Frontal cortex (tissue), 4 donors: ENCODE data around the gene CERS1. TPM values are rescaled to one million over a fixed set of nuclear protein-coding genes. Genes with fewer than 3 reads are reported as not detected.

Source experiments
- DNase-seq, 2 donors: peaks; one replicate each; pipeline ENCODE4 v3.0.0; 2012; ENCODE audit warnings: low spot score in 2 of 2
- FAIRE-seq: peaks from 2 replicates; lab custom pipeline; 2012; peaks lifted over from hg19 to GRCh38; lab: Jason Lieb, UNC
- total RNA-seq: library from RNA; depleted of rRNA; stranded (reverse); fragments of >200 nt; gene quantifications from one replicate; pipeline ENCODE4 v1.2.3, GENCODE V29; 2014
- donor health status: control.
- donor health status: control.
- donor health status: control.

Gene CERS1
- total RNA-seq, 1 donor from 2014 or later, result 21.2 TPM

DNA sequence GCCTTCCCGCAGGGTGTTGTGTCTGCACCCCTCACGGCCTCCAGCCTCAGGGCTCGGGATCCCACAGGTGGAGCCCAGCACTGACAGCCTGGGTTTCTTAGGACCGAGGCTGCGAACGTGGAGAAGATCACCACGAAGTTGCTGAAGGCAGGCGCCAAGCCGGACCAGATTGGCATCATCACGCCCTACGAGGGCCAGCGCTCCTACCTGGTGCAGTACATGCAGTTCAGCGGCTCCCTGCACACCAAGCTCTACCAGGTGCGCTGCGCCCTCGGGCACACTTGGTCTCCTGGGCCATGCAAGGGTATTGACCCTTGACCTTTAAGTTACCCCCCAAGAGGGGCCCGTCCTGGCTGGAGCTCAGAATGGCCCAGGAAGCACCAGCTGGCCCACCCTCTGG is 35.2 kb downstream of the CERS1 start:
- no peak for DNase-seq

DNA sequence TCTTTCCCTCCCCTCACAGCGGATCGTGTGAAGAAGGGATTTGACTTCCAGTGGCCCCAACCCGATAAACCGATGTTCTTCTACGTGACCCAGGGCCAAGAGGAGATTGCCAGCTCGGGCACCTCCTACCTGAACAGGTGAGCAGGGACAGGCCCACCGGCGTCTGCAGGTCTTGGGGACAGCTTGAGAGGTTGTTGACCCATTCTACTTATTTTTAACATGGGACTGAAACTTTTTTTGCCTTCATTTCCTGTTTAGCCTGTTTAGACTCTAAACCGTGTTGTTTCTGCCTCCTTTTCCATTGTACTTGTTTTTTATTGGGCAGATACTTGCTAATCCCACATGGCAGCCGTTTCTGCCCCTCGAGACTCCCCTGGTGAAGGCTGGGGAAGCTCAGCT is 35.7 kb downstream of the CERS1 start:
- FAIRE-seq, result no peak
- DNase-seq, result no peak

More for the DNA sequence above, 35.2 kb downstream of the CERS1 start:
- no peak for FAIRE-seq

DNA sequence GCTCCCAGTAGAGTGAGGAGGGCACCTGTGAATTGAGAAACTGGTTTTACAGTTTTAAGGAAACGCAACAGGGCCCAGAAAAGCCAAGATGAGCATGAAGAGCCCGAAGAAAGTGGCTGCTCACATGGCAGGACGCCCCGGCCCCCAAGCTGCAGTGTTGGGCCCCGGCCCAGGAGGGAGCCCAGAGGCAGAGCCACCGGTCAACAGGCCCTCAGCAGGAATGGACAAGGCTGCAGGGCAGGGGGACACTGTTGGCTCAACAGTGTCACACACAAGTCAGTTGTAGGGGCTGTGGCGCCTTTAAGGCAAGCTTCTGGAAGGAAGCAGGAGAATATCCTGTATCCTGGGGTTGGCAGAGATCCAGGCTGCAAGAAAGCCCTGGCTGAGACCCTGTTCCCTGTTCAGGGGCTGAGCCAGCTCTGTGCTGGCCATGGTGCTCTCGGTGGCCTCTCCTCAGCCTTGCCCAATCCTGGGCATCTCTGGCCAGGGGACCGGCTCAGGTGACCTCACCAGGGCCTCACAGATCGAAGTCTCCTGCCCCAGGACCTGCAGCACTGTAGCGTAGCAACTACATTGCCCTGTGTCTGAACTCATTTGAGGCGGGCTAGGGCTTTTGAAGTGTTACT is 36.2 kb downstream of the CERS1 start:
- DNase-seq, result no peak
- FAIRE-seq, result no peak

DNA sequence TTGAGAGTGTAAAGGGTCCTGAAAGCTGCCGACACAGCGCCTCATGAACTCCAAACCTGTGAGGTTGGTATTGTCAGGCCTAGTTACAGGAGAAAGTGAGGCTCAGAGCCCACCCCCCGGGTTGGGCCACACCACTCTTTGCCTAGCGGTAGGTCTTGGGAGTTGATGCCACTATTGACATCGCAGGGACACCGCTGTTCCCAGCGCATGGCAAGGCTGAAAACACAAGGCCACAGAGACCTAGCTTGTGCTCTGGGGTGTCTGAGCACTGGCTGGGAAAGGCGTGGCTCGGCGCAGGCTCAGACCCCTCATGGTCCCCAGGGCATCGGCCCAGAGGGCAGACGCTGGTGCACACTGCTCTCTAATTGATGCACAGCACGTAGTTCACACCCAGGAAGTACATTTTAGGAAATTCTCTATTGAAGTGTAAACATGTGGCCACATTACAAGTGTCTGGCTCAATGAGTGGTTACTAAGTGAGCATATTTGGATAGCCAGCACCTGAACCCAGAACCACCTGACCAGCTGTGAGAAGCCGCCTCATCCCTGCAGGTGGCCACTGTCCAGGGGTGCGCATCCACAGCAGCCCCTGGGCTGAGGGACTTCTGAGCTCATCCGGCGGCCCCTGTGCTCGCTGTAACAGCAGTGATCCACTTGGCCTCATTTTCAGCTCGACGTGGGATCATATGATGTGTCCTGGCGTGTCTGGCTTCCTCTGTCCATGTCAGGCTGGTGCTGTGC is 36.9 kb downstream of the CERS1 start:
- FAIRE-seq, result no peak

DNA sequence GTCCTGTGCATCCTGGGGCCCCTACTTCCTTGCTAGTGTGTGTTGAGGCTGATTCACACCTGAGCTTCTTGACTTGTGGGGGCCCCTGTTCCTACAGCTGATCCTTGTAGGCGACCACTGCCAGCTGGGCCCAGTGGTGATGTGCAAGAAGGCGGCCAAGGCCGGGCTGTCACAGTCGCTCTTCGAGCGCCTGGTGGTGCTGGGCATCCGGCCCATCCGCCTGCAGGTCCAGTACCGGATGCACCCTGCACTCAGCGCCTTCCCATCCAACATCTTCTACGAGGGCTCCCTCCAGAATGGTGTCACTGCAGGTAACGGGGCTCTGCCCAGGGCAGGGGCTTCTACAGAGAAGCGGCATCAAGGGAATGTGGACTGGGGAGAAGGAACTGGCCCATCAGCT is 38.7 kb downstream of the CERS1 start:
- FAIRE-seq, result no peak
- no peak for DNase-seq

More for the DNA sequence above, 36.9 kb downstream of the CERS1 start:
- no peak for DNase-seq

DNA sequence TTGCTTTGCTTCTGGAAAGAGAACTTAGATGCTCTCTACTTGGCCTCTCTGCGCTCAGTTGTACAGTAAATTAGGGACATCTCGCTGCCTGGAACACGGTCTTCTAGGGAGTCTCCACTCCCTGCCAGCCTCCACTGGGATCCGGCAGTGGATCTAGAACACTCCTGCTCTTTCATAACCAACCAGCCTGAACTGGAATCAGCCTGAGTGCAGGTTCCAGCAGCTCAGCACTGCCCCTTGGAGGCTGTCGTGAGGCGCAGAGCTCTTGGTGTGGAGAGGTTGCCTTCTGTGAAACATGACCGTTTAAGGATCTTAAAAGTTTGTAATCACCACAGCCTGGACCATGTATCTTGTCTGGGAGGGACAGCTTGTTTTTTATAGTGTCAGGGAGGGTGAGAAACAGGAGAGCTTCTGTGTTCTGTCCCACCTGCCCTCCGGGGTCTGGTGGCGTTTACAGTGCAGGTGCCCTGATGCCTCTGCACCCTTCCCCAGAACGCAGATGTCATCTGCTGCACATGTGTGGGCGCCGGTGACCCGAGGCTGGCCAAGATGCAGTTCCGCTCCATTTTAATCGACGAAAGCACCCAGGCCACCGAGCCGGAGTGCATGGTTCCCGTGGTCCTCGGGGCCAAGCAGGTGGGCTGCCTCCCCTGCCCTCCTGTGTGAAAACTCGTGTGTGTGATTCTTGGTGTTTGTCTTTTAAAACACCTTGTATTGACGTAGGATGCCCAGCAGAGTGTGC is 39.4 kb downstream of the CERS1 start:
- DNase-seq (peak; percentile 82 to 86), FAIRE-seq (no peak)

DNA sequence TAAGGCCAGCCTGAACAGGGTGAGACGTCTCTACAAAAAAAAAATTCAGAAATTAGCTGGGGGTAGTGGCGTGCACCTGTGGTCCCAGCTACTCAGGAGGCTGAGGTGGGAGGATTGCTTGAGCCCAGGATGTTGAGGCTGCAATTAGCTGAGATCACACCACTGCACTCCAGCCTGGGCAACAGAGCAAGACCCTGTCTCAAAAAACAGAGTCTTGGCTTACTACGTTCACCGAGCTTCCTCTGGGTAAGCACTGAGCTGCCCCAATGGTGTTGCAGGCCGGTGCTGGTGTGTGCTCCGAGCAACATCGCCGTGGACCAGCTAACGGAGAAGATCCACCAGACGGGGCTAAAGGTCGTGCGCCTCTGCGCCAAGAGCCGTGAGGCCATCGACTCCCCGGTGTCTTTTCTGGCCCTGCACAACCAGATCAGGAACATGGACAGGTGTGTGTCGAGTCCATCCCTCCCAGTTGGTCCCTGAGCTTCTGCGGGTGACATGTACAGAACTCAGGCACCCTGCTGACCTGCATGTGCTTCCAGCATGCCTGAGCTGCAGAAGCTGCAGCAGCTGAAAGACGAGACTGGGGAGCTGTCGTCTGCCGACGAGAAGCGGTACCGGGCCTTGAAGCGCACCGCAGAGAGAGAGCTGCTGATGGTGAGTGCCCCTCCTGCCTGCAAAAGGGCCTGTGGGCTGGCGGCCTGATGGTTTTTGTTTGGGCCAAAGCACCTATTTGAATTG is 40.1 kb downstream of the CERS1 start:
- DNase-seq (no peak), FAIRE-seq (no peak)

DNA sequence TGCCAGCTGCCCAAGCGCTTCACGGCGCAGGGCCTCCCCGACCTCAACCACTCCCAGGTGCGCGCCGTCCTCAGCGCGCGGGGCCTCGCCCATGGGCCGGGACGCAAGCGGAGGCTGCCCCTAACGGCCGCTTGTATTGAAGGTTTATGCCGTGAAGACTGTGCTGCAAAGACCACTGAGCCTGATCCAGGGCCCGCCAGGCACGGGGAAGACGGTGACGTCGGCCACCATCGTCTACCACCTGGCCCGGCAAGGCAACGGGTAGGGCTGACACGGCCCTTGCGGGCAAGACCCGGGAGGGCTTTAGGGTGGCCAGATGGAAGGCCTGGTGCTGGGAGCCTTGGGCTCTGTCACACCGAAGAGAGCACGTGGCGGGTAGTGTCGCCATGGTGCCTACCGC is 41.0 kb downstream of the CERS1 start:
- FAIRE-seq (no peak), DNase-seq (no peak)

DNA sequence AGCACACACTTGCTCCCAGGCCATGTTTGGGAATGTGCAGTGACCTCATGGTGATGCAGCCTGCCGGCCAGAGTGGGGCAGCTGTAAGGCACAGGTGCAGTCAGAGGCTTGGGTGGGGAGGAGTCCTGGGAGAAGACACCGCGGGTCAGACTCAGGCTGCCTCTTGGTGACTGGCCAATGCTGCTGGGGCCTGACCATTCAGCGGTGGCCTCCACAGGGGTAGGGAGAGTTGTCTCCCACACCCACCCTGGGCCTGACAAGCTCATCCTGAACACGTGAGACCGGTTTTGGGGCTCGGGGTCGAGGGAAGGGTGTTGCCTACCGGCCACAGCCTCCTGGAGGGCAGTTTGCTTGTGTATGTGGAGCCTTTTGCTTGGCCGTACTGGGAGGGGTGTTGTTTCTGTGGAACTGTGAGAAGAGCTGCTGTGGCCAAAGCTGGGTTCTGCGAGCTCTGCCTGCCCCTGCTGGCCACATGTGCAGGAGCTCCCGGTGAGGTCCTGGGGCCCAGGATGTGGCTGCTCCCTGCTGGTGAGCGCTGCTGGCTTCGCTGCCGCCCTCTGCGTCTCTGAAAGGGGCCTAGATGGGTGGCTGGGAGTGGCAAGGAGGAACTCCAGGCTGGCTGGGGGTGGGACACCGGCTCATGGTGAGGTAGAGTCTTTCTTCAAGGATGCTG is 42.1 kb downstream of the CERS1 start:
- no peak for FAIRE-seq
- DNase-seq, result no peak

DNA sequence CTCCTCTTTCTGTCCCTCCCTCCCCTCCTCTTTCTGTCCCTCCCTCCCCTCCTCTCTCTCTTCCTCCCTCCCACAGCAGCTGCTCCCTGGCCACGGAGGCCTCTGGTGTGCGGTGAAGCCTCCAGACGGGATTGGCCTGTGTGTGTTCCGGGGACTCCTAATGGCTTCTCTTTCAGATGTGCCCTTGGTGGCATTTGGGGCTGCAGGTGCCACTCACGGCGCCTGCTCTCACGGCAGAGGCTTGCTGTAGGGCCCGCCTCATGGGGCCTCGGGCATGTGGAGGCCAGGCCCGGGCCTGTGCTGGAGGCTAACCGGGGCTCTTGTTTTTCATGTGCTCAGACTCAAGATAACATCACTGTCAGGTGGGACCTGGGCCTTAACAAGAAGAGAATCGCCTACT is 43.3 kb downstream of the CERS1 start:
- DNase-seq, result no peak
- FAIRE-seq, result no peak

DNA sequence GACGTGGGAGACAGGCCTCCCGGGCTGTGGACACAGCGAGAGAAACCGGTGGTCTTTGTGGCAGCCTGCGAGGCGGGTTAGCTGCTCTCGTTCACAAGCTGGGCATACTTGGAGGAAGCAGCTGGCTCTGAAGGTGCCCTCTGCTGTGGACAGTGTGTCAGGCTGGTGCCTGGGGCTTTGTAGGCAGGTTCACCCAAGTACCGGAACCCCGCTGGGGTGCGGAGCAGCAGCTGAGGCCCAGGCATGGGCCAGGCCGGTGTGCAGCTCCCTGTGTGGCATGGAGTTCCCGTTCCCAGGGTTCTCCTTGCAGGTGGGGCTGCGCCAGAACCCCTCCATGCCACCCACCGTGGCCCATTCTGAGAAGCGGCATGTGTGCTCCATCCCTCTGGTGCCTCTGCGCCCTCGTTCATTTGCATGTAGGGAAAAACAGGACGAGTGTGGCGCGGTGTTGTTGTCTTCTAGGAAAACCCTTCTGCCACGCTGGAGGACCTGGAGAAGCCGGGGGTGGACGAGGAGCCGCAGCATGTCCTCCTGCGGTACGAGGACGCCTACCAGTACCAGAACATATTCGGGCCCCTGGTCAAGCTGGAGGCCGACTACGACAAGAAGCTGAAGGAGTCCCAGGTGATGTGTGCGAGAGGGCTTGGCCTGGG is 44.2 kb downstream of the CERS1 start:
- FAIRE-seq (no peak), DNase-seq (no peak)

DNA sequence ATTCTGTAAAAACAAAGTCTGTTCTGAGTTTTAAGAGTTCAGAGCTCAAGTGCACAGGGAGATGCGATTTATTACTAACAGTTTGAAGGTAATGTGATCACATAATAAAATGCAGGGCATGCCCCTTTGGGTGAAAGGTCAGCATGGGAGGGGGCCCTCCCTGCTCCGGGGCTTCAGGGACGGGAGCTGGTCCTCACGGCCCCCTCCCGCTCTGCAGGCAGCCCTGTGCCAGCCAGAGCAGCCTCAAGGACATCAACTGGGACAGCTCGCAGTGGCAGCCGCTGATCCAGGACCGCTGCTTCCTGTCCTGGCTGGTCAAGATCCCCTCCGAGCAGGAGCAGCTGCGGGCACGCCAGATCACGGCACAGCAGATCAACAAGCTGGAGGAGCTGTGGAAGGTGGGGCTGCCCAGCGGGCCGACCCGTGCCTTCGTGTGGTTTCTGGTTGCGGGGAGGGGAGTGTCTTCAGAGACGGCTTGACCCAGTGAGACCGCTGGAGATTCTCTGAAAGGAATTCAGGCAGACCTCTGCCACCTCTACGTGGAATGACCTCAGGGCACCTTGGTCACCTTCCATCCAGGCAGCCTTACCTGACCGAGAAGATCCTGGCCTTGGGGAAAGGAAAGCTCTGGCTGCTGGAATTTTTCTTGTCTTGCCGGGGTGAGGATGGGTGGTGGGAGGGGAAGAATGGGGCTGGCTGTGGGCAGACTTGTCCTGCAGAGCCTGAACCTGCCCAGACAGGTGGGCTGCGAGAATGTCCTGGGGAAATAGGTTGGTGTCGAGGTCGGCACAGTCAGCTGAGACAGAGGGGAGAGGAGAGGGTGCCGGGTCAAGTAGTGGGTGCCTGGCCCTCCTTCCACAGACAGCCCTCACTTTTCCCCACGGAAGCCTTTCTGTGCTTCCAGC is 45.2 kb downstream of the CERS1 start:
- no peak for FAIRE-seq
- no peak for DNase-seq

DNA sequence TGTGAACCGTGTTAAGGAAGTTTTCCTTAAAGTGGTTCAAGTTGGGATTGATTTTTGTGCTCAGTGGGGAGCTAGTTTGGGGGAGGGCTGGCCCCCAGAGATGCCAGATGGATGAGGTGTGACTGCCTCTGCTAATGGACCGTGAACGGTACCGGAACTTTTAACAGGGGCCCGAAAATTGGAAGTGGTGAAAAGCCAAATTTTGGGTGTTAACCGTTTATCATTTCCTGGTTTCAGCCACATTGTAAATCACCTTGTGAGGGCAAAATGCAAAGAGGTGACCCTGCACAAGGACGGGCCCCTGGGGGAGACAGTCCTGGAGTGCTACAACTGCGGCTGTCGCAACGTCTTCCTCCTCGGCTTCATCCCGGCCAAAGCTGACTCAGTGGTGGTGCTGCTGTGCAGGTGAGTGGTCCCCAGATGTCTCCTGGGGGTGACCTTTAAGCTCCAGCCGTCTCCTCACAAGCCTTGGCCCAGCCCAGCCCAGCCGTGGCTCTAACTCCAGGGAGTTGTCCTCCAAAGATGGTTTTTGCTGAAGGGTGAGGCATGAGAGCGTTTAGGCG is 46.0 kb downstream of the CERS1 start:
- DNase-seq (no peak), FAIRE-seq (no peak)

DNA sequence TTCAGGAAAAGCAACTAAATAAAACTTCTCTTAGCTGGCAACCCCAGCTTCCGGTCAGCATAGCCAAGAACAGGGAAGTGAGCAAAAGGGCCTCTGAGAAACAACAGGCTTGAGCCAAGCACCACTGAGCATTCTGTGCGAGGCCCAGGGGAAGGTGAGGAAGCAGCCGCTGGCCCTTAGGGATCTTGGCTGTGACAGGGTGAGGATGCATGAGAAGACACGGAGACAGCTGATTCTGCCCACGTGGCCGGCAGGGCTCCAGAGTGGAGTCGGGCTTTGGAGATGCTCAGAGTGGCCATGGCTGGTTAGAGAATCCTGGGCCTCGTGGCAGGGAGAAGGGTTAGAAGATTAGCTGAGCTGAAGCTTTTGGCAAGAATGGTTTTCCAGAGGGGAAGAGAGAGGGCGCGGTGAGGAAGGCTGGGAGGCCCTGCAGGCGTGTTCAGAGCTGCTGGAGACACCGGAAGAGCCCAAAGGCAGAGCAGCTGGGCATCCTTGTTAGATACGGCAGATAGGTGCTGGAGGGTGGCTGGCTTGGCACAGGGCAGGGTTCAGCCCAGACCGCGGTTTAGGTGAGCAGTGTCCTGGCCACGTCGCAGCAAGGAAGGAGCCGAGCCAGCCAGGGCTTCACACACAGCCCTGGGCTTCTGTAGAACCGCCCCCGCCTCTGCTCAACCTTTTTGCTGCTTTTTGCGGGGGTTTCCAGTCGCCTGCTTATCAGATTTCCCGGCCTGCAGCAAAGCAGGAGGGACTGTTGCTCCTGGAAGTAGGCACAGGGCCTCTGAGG is 46.9 kb downstream of the CERS1 start:
- FAIRE-seq (no peak), DNase-seq (peak in 1 of 2 donors; percentile 74)

DNA sequence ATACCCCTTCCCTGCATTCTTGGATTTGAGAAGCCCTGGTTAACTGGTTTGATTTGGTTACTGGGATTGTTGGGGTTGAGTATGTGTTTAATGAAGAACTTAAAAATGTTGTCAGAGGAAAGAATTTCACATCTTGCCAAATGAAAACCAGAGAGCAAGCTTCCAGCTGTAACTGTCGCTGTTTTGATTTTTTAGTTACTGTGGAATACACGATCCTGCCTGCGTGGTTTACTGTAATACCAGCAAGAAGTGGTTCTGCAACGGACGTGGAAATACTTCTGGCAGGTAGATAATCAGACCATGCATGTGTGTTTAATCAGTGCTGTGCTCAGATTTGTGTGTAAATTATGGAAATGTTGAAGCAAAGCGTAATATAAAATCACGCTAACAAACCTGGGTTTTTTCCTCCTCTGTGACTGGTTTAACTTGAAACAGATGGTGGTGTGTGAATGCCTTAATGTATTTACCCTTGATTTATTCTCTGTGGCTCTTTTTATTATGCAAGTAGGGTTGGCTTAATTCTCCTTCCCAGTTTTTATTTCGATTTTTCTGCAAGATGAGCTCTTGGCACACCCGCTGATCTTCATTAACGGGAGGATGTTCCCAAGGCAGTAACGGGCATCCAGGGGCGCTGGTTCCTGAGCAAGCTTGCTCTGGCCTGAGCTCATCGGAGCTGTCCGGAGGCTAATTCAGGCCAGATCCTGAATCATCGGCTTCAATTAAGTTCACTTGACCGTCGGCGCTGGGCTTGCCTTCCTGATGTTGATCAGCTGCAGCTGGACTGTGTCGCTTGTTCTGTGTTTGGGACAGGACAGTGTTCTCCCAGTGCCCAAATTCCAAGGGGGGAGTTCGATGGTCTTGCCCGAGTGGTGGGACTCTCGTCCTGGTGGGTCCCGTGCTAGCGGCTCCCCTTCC is 48.2 kb downstream of the CERS1 start:
- DNase-seq (no peak), FAIRE-seq (no peak)

DNA sequence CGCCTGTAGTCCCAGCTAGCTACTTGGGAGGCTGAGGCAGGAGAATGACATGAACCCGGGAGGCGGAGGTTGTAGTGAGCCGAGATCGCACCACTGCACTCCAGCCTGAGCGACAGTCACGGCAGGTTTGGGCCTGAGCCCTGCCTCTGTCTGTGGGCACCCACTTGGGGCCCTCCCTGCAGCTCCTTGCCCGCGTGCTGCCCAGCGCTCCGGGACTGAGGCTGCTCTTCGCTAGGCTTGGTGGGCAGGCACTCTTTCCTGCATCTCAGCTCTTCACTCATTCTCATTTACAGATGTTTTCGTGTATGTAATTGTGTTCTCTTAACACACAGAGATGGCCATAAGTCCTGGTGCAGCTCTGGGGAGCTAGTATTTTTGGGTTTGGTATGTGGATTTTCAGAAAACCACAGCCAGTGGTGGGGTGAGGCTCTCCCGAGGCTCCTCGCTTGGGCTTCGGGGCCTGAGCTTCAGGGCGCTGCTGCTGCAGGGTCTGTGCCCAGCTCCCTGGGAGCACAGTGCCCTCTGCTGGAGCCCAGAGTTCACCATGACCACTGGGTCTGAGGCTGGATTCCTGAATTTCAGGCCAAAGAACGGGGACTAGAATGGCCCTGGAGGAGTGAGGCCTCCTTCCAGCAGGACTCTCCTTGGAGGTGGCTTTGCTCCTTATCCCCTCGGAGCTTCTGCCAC is 49.0 kb downstream of the CERS1 start:
- FAIRE-seq (no peak), DNase-seq (peak; percentile 73 to 84)
